AG09309 (cell line): Measurements from ENCODE around the gene EFNA5.

Experiments used
- DNase-seq: peaks from one replicate; pipeline ENCODE4 v3.0.0-alpha.2; 2010; ENCODE audit warnings: low read depth
- H3K4me3 ChIP-seq: 2 replicates; pipeline ENCODE4 v1.5.1; 2011; ENCODE audit warnings: mild to moderate bottlenecking, low read depth, low read length, moderate library complexity; ENCODE audit not compliant: control insufficient read depth
- TF ChIP-seq, protein P1 (sequence below): IDR thresholded peaks from 2 replicates; pipeline ENCODE4 v1.5.1; 2011; ENCODE audit warnings: mild to moderate bottlenecking, low read depth, low read length, inconsistent platforms; ENCODE audit not compliant: insufficient read depth, control insufficient read depth; ENCODE audit errors: missing control alignments

Gene EFNA5

DNA sequence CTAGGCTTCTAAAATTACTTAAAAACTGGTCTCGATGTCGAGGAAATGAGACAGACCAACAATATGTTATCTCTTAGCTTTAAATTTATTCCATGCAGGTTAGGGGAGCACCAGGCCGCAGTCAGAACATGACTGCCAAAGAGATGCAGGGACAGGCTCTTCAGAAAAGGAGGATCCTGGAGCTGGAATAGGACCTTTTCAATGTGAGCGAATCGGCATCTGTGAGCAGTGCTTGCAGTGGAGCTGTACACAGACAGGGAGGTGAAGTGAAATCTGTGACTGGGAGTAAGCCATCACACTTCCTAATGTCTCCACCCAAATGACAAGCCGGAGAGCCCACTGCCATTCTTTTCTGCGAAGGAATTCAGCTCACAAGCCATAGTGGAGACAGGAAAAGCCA is 78.2 kb downstream of the EFNA5 start:
- TF ChIP-seq, protein P1, sequence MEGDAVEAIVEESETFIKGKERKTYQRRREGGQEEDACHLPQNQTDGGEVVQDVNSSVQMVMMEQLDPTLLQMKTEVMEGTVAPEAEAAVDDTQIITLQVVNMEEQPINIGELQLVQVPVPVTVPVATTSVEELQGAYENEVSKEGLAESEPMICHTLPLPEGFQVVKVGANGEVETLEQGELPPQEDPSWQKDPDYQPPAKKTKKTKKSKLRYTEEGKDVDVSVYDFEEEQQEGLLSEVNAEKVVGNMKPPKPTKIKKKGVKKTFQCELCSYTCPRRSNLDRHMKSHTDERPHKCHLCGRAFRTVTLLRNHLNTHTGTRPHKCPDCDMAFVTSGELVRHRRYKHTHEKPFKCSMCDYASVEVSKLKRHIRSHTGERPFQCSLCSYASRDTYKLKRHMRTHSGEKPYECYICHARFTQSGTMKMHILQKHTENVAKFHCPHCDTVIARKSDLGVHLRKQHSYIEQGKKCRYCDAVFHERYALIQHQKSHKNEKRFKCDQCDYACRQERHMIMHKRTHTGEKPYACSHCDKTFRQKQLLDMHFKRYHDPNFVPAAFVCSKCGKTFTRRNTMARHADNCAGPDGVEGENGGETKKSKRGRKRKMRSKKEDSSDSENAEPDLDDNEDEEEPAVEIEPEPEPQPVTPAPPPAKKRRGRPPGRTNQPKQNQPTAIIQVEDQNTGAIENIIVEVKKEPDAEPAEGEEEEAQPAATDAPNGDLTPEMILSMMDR: no peak
- H3K4me3 ChIP-seq: no peak overlapping the region
- no peak for DNase-seq

DNA sequence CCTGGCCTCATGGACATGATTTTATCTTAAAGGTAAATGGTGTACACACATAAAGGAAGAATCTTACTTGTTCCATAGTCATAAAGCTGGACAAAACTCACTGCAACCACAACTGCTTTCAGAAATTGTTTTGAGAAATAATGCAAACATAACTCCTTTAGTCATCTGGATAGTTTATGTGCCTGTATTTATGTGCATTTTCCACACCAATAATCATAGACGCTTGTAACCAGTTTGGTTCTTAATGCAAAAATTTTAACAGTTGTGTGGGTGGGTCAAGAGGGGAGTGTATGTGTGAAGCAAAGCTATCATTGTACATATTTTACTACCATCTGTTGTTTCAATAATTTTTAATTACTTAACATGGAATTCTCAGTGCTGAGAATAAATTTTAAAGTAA is 80.1 kb downstream of the EFNA5 start:
- H3K4me3 ChIP-seq: no peak overlapping the region
- no peak for DNase-seq
- TF ChIP-seq, protein P1: no peak

DNA sequence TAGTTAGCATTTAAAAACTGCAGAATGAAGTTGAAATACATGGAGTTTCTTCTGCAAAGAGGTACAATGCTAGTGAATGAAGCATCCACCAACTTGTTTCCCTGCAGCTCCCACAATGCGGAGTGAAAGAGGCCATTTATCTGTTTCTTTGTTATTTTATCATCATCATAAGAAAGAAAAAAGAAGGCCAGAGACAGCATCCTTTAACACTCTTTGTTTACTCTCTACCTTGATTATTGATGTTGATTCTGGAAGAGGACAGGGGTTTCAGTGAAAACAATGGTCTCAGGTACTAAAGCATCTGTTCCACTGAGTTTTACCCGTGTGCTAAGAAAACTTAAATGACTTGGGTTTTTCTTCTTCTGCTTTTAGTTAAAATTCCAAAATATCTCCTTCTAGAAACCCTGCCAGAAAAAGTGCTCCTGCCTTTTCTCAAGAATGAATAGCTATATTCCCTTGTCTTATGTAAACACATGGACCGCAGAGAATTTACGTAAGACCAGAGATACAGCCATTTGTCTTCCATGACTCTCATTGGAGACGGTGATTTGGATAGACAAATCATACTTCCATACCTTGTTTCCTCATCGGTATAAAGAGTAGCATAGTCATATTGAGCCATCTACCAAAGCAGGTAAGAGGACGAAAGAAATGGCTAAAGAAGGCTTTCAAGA is 81.1 kb downstream of the EFNA5 start:
- TF ChIP-seq, protein P1: no peak
- no peak overlapping the region for H3K4me3 ChIP-seq
- DNase-seq: no peak

DNA sequence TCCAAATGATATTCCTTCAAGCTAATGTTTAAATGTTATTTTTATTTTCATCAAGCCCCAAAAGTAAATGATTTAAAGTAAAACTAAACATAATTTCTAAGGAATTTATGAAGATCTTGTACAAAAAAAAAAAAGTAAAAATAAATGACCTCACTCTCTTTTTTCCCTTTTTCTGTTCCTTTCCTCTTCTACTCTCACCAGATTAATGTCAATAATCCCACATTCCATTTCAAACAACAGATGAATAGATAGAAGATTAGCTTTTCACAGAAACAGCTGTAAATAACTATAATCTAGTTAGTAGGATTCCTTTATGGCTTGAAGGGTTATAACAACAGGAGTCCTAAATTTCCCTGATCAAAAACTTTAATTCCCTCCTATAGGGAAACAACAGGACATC is 88.1 kb downstream of the EFNA5 start:
- no peak overlapping the region for H3K4me3 ChIP-seq
- TF ChIP-seq, protein P1: no peak
- no peak for DNase-seq

DNA sequence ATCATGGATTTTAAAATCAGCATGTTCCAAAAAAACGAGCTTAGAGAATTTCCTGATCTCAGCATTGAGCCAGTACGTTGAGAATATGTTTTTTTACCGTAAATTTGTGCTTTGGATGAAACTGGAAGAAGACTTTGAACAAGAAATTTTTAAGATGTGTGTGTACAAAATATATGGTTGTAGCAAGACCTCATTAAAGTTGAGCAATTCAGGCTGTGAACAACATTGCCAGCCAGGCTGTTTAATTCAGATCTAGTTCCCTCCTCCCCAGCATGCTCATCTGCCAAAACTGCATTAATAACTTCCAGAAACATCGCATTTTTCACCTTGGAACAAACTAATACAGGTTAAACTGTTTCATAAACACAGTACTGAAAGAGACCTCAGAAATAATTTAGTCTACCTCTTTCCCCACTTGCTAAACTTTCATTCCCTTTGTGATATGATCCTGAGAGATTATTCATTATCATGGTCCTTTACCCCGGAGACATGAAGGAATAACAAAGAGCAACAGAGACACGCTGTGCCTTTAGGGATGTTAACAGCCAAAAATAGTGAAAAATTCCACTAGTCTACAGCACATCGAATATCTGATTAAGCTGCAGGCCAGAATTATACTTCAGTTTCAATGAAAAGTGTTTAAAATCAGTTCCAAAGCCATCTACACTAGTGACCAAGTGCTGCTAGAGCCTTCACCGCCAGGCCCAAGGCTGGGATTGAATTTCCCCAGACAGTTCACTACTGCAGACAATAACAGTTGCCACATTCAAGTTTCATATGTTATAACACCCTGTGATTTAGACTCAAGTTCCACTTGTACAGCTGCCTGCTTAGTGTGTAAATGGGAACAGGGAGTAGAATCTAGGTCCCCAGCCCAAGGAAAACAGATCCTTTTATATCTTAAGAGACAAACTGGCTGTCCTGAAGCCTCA is 89.6 kb downstream of the EFNA5 start:
- TF ChIP-seq, protein P1: no peak
- no peak overlapping the region for H3K4me3 ChIP-seq
- DNase-seq: peak; percentile 25

DNA sequence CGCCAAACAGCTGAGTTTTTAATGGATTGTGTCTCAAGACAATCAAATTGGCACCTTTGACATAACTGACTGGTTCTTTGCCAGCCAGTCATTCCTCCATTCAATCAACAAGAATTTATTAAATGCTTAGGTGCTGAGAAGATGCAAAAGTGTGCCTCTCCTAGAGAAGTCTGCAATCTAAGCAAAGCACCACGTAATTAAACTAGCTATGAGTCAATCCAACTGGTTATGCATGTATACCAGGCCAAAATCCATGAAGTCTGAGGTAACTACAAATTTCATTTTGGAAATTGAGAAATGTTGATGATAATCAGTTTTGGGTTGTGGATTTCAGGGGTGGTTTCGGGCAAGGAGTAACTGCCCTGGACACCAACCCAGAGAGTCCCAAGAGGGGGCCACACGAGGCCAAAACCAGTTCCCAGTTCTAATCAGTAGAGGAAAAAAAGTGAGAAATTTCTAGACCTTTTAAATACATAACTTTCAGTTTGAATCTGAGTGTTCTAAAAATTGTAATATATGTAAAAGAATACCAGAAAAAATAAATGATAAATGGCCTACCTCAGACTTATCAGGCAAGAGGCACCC is 92.6 kb downstream of the EFNA5 start:
- TF ChIP-seq, protein P1: no peak
- no peak overlapping the region for H3K4me3 ChIP-seq
- DNase-seq: no peak
